HepG2 (cell line): Measurements from ENCODE around the gene HHIPL1.

ENCODE experiments used
- ETV6 ChIP-seq: sonication (generic); formaldehyde crosslinking; conservative IDR thresholded peaks from 2 replicates; pipeline ENCODE4 v1.4.0; 2020; ENCODE audit warnings: missing genetic modification reagents
- HMGXB4 ChIP-seq, 2 experiments: sonication (generic) in 1 of 2; formaldehyde crosslinking in 1 of 2; IDR thresholded peaks; 2 replicates each; pipeline versions ENCODE4 v1.4.0 to v1.6.1; 2018 to 2020; ENCODE audit warnings: missing genetic modification reagents in 2 of 2, borderline replicate concordance in 1 of 2, low read depth in 1 of 2, mild to moderate bottlenecking in 1 of 2, missing biosample characterization in 1 of 2
- MAX ChIP-seq: IDR thresholded peaks from 2 replicates; pipeline ENCODE4 v1.6.1; 2012; ENCODE audit warnings: inconsistent platforms
- SMARCC2 ChIP-seq: fragments of 450-650 bp; IDR thresholded peaks from 2 replicates; pipeline ENCODE4 v1.6.1; 2017; ENCODE audit warnings: antibody characterized with exemption, mild to moderate bottlenecking

- no peak for TF ChIP-seq MAX
- TF ChIP-seq SMARCC2, result no peak
- no peak for TF ChIP-seq ETV6 (CRISPR knock-in tag)
- no peak for TF ChIP-seq HMGXB4 (CRISPR knock-in tag; IDR thresholded peaks at IDR 0.05; ENCODE audit: borderline replicate concordance in 1 of 2, low read depth in 1 of 2)
Measured at GRCh38 chr14:99725774-99726537, 81.0 kb downstream of the HHIPL1 start.
